ENCODE results near the gene KIAA0586. TPM values are rescaled to one million over a fixed set of nuclear protein-coding genes. Genes with fewer than 3 reads are reported as not detected.

KIAA0586 gene
- total and polyA plus RNA-seq, 11 donors = 5.9 to 19.7 (median 13.6) TPM

GRCh38 chr14:58426670-58427280 is 744 bp upstream of the KIAA0586 start:
- no peak for TF ChIP-seq POLR2A (IDR thresholded peaks at IDR 0.05)
- TF ChIP-seq CTCF (IDR thresholded peaks at IDR 0.05) = no peak

GRCh38 chr14:58428118-58428683 is 682 bp downstream of the KIAA0586 start:
- no peaks in the 10 kb centered on the region for H3K9me3 ChIP-seq
- DNase-seq (no peak), ATAC-seq (peak in 2 of 4 donors; percentile 39 to 40)
- intact Hi-C loops (cut with DNase I) = no loop called here
- peak overlapping the region; percentile 84 to 98 (median 92) for H3K27ac ChIP-seq
- no peaks in the 10 kb centered on the region for H3K27me3 ChIP-seq
- H3K4me1 ChIP-seq = peaks cover 0 to 26% (median 23%) of the 10 kb centered on the region in 12 donors
- H3K4me3 ChIP-seq = peak overlapping the region; percentile 64 to 93 (median 79)
- WGBS, 4 donors = 0 to 1% (median 1%) methylated on average over 10 of the region's 10 CpGs
- peaks cover 0 to 44% (median 33%) of the 10 kb centered on the region in 9 donors for H3K36me3 ChIP-seq
- TF ChIP-seq CTCF (IDR thresholded peaks at IDR 0.05) = no peak
- TF ChIP-seq POLR2A (IDR thresholded peaks at IDR 0.05) = no peak

More at GRCh38 chr14:58426670-58427280, 744 bp upstream of the KIAA0586 start:
- intact Hi-C loops (cut with DNase I) = no loop called here
- H3K4me3 ChIP-seq = peak overlapping the region; percentile 64 to 93 (median 79)
- H3K27ac ChIP-seq = peak overlapping the region; percentile 84 to 98 (median 92)
- H3K27me3 ChIP-seq = no peaks in the 10 kb centered on the region
- ATAC-seq = peak; percentile 63 to 86 (median 82)
- no peaks in the 10 kb centered on the region for H3K9me3 ChIP-seq
- peaks cover 0 to 44% (median 33%) of the 10 kb centered on the region in 9 donors for H3K36me3 ChIP-seq
- peak; percentile 58 to 80 (median 67) for DNase-seq
- peaks cover 0 to 26% (median 23%) of the 10 kb centered on the region in 12 donors for H3K4me1 ChIP-seq
- 0 to 1% (median 1%) methylated on average over 20 to 35 of the region's 35 CpGs for WGBS, 4 donors

GRCh38 chr14:58430156-58430555 is 2.6 kb downstream of the KIAA0586 start:
- H3K4me1 ChIP-seq = peaks cover 0 to 26% (median 23%) of the 10 kb centered on the region in 12 donors
- DNase-seq (no peak), ATAC-seq (no peak)
- intact Hi-C loops (cut with DNase I) = no loop called here
- no peaks in the 10 kb centered on the region for H3K9me3 ChIP-seq
- H3K36me3 ChIP-seq = peaks cover 0 to 50% (median 40%) of the 10 kb centered on the region in 9 donors
- 63 to 88% (median 65%) methylated on average over 1 of the region's 1 CpG for WGBS, 4 donors
- no peak overlapping the region for H3K4me3 ChIP-seq
- H3K27me3 ChIP-seq = no peaks in the 10 kb centered on the region
- no peak overlapping the region for H3K27ac ChIP-seq
- TF ChIP-seq POLR2A (IDR thresholded peaks at IDR 0.05) (no peak), CTCF (IDR thresholded peaks at IDR 0.05) (no peak)

- no peak for ATAC-seq
- no peaks in the 10 kb centered on the region for H3K9me3 ChIP-seq
- no peaks in the 10 kb centered on the region for H3K4me1 ChIP-seq
- no peak for DNase-seq
- intact Hi-C loops (cut with DNase I) = no loop called here
- peaks cover 0 to 94% (median 65%) of the 10 kb centered on the region in 9 donors for H3K36me3 ChIP-seq
- no peak overlapping the region for H3K4me3 ChIP-seq
- TF ChIP-seq POLR2A (IDR thresholded peaks at IDR 0.05) (no peak), CTCF (IDR thresholded peaks at IDR 0.05) (no peak)
- no peak overlapping the region for H3K27ac ChIP-seq
- WGBS, 4 donors = 73 to 91% (median 79%) methylated on average over 5 of the region's 5 CpGs
- no peaks in the 10 kb centered on the region for H3K27me3 ChIP-seq
Observed at GRCh38 chr14:58439476-58439875, 12.0 kb downstream of the KIAA0586 start.
